GM23248 (cell line): ENCODE results near the gene ACTL9.

Experiments
- EZH2 ChIP-seq: fragments of 200-600 bp; sonication (generic); IDR thresholded peaks from 2 replicates; pipeline ENCODE4 v1.6.1; 2018; ENCODE audit warnings: antibody characterized with exemption, mild to moderate bottlenecking; ENCODE audit not compliant: insufficient read depth, poor library complexity, severe bottlenecking
- EZH2phosphoT487 ChIP-seq: fragments of 200-600 bp; sonication (generic); IDR thresholded peaks from 2 replicates; pipeline ENCODE4 v1.6.1; 2018; ENCODE audit warnings: antibody characterized with exemption, moderate library complexity, mild to moderate bottlenecking, low read depth; ENCODE audit not compliant: insufficient read depth

- TF ChIP-seq EZH2phosphoT487 (no peak), EZH2 (no peak)
These were observed 12.0 kb downstream of the ACTL9 start for GRCh38 chr19:8686549-8686948.
